Measurements from ENCODE around the gene PRR36. TPM values are rescaled to one million over a fixed set of nuclear protein-coding genes. Genes with fewer than 3 reads are reported as not detected.

The PRR36 gene
- total and polyA plus RNA-seq, 10 of the 15 experiments (the other 5 are each of a cell fraction or from before 2014, with no cell fraction given), result 0.04 TPM; not detected in 9

- BruUV-seq (replicated peaks), result no TSS peak
- Histone ChIP-seq H3K4me3 (no peak overlapping the region), H3K9ac (ENCODE audit: control insufficient read depth, insufficient read depth, low read length) (no peak overlapping the region), H3K79me2 (ENCODE audit: control insufficient read depth, insufficient read depth, low read length) (no peaks in the 10 kb centered on the region), H3K4me2 (ENCODE audit: control insufficient read depth, insufficient read depth) (no peak overlapping the region), H4K20me1 (ENCODE audit: control insufficient read depth, insufficient read depth) (no peaks in the 10 kb centered on the region), H2AFZ (ENCODE audit: control insufficient read depth, low read depth, low read length) (no peak overlapping the region), H3K9me3 (replicated peaks; ENCODE audit: control insufficient read depth, insufficient read depth, low read length) (no peaks in the 10 kb centered on the region), H3K4me1 (ENCODE audit: control insufficient read depth, insufficient read depth, low read length) (no peaks in the 10 kb centered on the region), H3K27ac (ENCODE audit: control insufficient read depth, insufficient read depth) (no peak overlapping the region), H3K36me3 (ENCODE audit: control insufficient read depth in 2 of 2, insufficient read depth in 2 of 2, low read length in 1 of 2) (no peaks in the 10 kb centered on the region), H3K27me3 (replicated peaks in 1 of 2; ENCODE audit: control insufficient read depth in 2 of 2, insufficient read depth in 2 of 2, low read length in 1 of 2) (peaks cover 0 to 2% of the 10 kb centered on the region in 2 experiments; a peak in 2 of 4 replicates)
- ATAC-seq (no peak), FAIRE-seq (no peak), DNase-seq (ENCODE audit: low read depth, low spot score) (no peak)
- no peak for TF ChIP-seq USF2 (IDR thresholded peaks at IDR 0.05; ENCODE audit: borderline replicate concordance, low read depth, low read length)
- TF ChIP-seq NKRF (conservative IDR thresholded peaks at IDR 0.05), result no peak
- TF ChIP-seq ZNF384 (IDR thresholded peaks at IDR 0.05; ENCODE audit: borderline replicate concordance, low read depth, low read length), result no peak
- TF ChIP-seq NR2C1 (IDR thresholded peaks at IDR 0.05), result no peak
- TF ChIP-seq FOXM1 (IDR thresholded peaks at IDR 0.05; ENCODE audit: low read depth, low read length), result no peak
- no peak for TF ChIP-seq TARDBP (IDR thresholded peaks at IDR 0.05; ENCODE audit: borderline replicate concordance)
- TF ChIP-seq KLF5 (IDR thresholded peaks at IDR 0.05; ENCODE audit: partially characterized antibody), result no peak
- TF ChIP-seq E2F4 (IDR thresholded peaks at IDR 0.05; ENCODE audit: low read depth, low read length), result no peak
- TF ChIP-seq MXI1 (IDR thresholded peaks at IDR 0.05; ENCODE audit: low read depth, low read length), result no peak
- no peak for TF ChIP-seq PAX8 (IDR thresholded peaks at IDR 0.05)
- TF ChIP-seq LARP7 (IDR thresholded peaks at IDR 0.05), result no peak
- no peak for TF ChIP-seq MAX (IDR thresholded peaks at IDR 0.05; ENCODE audit: low read depth, low read length)
- no peak for TF ChIP-seq ZNF622 (IDR thresholded peaks at IDR 0.05)
- intact Hi-C loops (cut with micrococcal nuclease; ENCODE audit: unreplicated experiment), result no loop called here
- in situ Hi-C loops (cut with MboI), result no loop called here
- WGBS (ENCODE audit: insufficient coverage, insufficient replicate concordance, low lambda C conversion rate, missing lambda C conversion rate), result 85% methylated on average over 4 of the region's 4 CpGs
- ChIA-PET SMC1A (ENCODE audit: uncharacterized antibody, unreplicated experiment) (interaction anchor here (1.2 kb wide), 1 partner anchor 306 kb away, joined by 3 read pairs; no protein-coding TSS in a partner anchor), RAD21 (ENCODE audit: unreplicated experiment) (interaction anchor here (0.6 to 1.6 kb wide), 2 partner anchors 315 to 436 kb away, joined by 3 read pairs; no protein-coding TSS in a partner anchor), POLR2A (interaction anchor here (0.6 to 1.0 kb wide), 2 partner anchors 21 to 80 kb away, joined by 4 to 7 read pairs; partner anchors contain the start of gene MAP2K7), CTCF (interaction anchor here (0.9 to 1.3 kb wide), 2 partner anchors 10 to 14 kb away, joined by 3 read pairs; no protein-coding TSS in a partner anchor)
Observed at GRCh38 chr19:7883105-7883504, 8.9 kb upstream of the PRR36 start.
